HG02870 (cell line): ENCODE measurements around the gene MFRP.
"Not testable (repeated sequence)": the region's sequence is repeated elsewhere in the genome, so short reads cannot be mapped to it uniquely, and the experiment has no call there.

Source experiments
- ATAC-seq: cut with Tn5 transposase; IDR thresholded peaks from one replicate; pipeline ENCODE4 v1.9.1; 2021; ENCODE audit warnings: mild to moderate bottlenecking, moderate library complexity; ENCODE audit not compliant: unreplicated experiment

Gene MFRP

GRCh38 chr11:119346605-119347004 is at the start of gene MFRP:
TSS of gene MFRP (minus strand) at chr11:119346705. CDS start at chr11:119346513, 192 bp downstream.
- ATAC-seq: no peak

DNA sequence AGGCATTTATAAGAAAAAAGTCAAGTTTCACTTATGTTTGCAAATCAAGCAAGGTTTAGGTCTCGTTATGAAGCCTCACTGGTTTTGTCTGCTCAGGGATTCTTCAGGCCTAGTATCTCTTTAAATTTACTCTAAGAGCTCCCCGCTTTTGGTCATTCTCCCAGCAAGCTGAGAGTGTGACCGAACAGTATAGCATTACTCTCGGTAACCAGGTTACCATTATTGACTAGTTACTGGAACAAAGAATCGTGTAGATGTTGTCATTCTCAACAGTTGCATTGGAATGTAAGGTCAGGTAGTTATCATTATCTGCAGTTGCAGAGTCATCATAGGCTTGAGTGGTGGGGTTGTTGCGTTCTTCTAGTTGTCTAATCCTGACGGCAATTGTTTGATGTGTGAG is 44.8 kb upstream of the MFRP start:
- no peak for ATAC-seq

DNA sequence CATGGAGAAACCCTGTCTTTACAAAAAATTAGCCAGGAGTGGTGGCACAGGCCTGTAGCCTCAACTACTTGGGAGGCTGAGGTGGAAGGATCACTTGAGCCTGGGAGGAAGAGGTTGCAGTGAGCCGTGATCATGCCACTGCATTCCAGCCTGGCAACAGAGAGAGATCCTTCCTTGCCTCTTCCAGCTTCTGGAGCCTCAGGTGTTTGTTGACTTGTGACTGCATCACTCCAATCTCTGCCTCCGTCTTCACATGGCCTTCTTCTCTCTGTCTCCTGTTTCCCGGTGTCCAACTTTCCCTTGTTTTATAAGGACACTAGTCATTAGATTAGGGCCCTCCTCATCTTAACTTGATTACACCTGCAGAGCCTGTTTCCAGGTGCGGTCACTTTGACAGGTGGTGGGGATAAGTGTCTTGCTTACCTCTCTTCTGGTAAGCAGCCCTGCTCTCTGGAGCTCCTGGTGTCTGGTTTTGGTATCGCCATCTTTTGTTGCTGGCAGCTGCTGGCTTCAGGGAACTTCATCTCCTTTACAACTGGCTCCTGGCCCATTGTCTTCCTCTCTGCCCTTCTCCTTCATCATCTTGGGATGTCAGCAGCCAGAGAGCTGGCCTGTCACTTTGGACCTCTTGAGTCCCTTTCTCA is 43.2 kb upstream of the MFRP start:
- ATAC-seq: no peak

DNA sequence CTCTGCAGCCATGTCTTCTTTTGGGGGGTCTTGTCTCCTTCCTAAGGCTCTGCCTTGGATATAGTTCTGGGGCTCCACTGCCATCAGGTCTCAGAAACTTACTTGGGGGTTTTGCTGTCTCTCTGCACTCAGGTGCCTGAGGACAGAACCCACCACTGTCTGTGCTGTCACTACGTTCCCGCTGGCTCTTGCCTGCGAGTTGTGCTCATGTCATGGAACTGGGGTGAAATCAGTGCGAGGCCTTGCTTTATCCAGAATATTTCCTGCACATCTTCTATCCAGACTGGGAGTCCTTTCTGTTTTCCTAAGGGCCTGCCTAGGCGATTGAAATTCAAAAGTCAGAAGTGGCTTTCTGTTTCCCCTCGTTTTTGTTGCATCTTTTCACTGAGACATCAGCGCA is 41.6 kb upstream of the MFRP start:
- no peak for ATAC-seq

GRCh38 chr11:119384332-119384731 is 37.8 kb upstream of the MFRP start:
- no peak for ATAC-seq

DNA sequence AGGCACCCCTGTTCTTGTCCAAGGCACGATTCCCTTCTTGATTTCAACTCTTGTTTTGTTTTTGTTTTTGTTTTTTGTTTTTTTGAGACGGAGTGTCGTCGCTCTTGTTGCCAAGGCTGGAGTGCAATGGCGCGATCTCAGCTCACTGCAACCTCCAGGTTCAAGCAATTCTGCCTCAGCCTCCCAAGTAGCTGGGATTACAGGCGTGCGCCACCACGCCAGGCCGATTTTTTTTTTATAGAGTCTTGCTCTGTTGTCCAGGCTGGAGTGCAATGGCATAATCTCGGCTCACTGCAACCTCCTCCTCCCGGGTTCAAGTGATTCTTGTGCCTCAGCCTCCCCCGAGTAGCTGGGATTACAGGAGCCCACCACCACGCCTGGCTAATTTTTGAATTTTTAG is 36.0 kb upstream of the MFRP start:
- ATAC-seq: not testable (repeated sequence)

- ATAC-seq: no peak
Measured at GRCh38 chr11:119382101-119382500, 35.6 kb upstream of the MFRP start.

DNA sequence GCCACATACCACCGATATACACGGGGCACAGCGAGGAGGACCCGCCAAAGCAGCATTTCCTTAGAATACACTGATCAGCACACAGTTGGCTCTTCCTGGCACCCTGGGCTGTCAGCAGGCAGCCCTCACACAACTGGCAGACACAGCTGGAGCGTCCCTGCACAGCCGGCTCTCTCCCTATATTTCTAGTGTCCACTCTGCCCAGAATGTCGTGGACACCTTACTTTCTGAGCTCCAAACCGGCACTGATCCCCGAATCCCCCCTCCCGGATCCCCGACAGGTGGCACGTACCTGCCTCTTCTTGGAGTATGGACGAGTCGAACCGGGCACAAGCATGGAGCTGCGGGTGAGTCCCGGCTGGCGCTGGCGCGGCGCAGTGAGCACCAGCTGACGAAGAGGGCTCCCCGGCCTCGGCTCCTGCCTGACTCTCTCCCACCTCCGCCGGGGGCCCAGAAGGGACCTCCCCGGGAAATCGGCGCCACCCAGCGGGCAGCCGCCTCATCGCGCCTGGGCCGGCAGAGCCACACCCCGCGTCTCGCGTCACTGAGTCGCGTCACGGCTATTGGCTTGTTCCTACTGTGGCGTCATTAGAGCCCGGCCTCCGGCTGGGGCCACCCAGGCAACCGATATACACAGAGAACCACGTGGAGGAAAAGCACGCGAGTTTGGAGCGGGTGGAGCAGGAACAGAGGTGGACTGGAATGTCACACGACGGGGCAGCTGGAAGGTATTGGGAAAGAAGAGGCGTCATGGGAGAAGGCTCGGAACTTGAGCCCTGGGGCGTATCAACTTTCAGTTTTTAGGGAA is 34.9 kb upstream of the MFRP start, which contains the start of gene USP2:
Gene USP2, minus strand, starts transcription at position 510 of the 808 bp plus-strand sequence. CDS start 8,210 bp downstream, outside the sequence.
- ATAC-seq: peak; percentile 98

DNA sequence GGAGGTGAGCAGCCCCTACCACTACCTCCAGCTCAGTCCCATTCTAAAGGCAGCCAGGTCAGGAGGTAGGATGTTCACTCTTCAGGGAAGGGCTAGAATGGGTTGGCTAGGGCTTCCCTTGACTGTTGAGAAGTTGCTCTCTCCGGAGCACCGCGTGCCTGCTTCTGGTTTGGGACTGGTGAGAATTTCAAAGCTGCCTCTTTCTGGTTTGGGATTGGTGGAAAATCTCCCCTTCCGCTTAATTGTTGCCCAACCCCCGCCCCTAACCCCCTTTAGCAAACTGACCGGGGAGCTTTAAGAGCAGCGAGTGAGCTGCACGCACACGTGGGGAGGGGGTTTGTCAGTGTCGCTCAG is 34.3 kb upstream of the MFRP start:
- ATAC-seq: no peak

GRCh38 chr11:119380160-119380826 is 33.8 kb upstream of the MFRP start:
- ATAC-seq: no peak

DNA sequence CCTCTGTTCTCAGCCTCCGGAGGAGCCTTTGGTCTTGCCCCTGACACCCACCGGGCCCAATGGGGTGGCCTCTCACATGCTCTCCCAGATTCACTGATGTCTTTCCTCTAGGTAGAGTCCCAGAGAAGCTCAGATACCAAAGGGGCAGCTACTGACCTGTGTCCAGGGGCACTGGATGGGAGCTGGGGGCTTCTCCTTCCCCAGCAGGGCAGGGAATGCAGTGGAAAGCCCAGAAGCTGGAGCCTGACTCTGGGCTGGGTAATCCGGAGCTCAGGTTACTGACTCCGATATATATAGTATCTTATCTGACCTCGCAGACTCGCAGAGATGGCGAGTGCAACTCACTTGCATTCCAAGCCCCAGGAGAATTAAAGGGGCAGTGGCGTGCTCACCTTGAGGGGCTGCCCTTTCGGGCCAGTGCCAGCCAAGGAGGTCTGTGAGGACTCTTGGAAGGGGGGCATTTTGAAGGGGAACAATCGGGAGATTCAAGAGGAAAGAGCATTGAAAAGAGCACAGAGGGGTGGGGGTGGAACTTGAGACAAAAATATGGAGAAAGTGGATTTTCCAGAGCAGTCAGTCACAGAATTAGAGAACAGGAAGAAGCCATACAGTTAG is 32.5 kb upstream of the MFRP start:
- no peak for ATAC-seq

- no peak for ATAC-seq
Measured at GRCh38 chr11:119377961-119378667, 31.6 kb upstream of the MFRP start.

DNA sequence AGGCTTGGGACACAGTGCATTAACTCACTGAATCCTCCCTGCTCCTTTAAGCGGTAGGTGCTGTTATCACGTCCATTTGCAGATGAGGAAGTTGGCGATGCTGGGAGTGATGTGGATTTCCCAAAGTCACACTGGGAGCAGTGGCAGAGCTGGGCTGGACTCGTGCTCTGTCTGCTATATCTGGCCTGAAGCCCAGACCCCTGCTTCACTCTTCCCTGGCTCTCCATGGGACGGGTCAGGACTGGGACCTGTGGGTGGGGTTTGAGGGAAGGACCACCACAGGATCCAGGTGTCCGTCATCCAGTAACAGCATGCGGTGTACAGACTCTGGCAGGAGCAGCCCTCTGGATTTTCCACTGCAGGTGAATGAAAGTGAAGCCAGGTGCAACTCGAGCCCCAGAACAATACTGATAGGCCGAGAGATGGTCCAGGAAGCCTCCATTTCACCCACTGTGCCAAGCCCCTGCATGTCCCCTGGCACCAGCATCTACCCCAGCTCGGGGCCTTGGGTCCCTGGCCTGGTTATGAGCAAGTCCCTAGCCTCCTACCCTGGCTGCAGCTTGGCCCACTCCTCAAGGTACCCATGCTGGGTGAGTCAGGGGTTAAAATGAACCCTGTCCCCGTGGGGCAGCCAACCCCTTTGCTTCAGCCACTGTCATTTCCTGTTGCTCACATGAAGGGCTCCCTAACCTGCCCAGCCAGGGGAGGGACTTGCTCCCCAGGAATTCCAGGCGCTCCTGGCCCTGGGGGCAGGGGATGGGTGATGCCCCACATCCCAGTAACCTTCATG is 30.8 kb upstream of the MFRP start:
- no peak for ATAC-seq

GRCh38 chr11:119376197-119376847 is 29.8 kb upstream of the MFRP start:
- no peak for ATAC-seq

DNA sequence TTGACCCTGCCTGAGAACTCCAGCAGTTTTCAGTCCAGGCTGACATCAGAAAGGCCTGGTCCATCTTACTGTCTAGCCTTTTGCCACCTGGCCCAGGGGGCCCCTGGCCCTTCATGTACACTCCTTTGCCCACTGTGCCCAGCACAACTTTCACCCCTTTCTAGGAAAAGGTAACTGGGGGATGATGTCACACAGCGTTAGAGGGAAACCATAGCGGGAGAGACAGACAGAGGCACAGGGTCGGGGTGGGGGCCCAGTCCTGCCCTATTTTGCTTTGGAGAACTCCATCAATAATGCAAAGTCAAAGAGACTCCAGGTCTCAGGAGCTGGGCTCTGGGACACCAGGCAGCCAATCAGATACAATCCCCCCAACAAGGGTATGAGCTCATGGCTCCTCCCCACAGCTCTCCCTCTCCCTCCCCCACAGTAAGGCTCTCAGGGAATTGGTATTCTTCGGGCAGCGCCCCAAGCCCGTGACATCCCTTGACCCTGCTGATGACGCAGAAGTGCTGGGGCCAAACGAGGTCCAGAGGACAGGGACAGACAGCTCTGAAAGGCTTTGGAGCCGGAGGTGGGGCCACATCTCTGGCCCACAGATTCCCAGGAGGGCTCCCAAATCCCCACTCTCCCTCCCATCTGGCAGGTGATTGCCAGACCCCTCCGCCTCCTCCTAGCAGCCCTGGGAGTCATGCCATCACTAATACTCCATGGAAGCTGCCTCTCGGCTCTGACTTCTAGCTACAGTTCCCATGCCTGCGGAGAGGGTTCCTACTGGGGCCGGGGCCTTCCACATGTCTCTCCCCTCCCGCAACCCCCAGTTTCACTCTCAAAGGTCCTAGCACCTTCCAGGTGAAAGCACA is 29.1 kb upstream of the MFRP start:
- ATAC-seq: no peak

GRCh38 chr11:119374632-119375336 is 28.3 kb upstream of the MFRP start:
- ATAC-seq: no peak

DNA sequence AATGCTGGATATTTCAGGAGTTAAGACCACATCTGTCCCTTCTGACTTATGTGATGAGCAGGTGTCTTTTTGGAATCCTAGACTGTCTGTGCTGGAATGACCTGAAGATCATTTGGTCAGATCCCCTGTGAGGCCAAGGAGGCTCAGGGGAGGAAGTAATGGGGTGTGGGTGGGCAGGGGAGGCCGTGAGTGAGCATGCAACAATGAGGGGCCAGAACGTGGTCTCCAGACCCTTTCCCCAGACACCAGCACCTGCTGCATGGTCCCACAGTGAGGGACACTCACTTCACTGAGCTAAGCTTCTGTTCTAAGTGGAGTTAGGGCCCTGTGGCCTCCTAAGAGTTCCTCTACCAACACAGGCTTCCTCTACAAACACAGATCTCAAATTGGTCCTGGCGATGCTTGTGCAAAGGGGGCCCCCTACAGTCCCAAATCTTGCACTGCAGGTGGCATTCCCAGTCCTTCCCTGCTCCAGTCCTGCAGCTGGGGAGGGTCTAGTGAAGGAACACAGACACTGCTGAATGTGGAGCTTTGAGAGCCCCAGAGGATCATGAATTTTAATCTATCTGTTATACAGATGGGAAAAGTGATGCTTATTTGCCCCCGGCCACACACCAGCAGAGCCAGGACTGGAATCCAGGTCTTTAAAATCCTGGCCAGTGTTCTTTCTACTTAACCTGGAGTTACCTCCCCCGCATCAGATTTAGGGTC is 27.6 kb upstream of the MFRP start:
- ATAC-seq: no peak
